Panc1 (cell line): Measurements from ENCODE around the gene DUSP19. TPM values are rescaled to one million over a fixed set of nuclear protein-coding genes. Genes with fewer than 3 reads are reported as not detected.

Experiments used
- ATAC-seq: fragments of 200-7000 bp; cut with Tn5 transposase; 2 replicates; pipeline ENCODE4 v1.9.1; 2020; ENCODE audit warnings: mild to moderate bottlenecking, moderate library complexity
- BruUV-seq: library from RNA; stranded (reverse); fragments of 400-500 nt; replicated peaks from 2 replicates; lab custom pipeline; 2021; lab: Mats Ljungman, UMichigan
- CTCF ChIA-PET: fragments of 300-600 bp; sonication (Branson Sonifier 250); formaldehyde crosslinking; loops from one replicate; lab custom pipeline; 2022; ENCODE audit warnings: antibody characterized with exemption; lab: Charles Lee
- POLR2A ChIA-PET: fragments of 300-600 bp; sonication (Branson Sonifier 250); formaldehyde crosslinking; loops from one replicate; lab custom pipeline; 2022; ENCODE audit warnings: antibody characterized with exemption; lab: Charles Lee
- DNase-seq: peaks from one replicate; pipeline ENCODE4 v3.0.0-alpha.2; 2010; ENCODE audit warnings: low read depth, low spot score
- H3K27ac ChIP-seq: 2 replicates; pipeline ENCODE4 v1.5.1; 2011; ENCODE audit warnings: mild to moderate bottlenecking, low read length, inconsistent platforms
- H3K27me3 ChIP-seq: fragments of 200-500 bp; sonication (Bioruptor generic); 2 replicates; pipeline ENCODE4 v1.6.0; 2014; ENCODE audit warnings: low read length, inconsistent platforms; ENCODE audit not compliant: control insufficient read depth, insufficient read depth
- H3K36me3 ChIP-seq: fragments of 200-500 bp; sonication (Bioruptor generic); 2 replicates; pipeline ENCODE4 v1.5.1; 2014; ENCODE audit warnings: inconsistent platforms, mild to moderate bottlenecking, low read length, moderate library complexity; ENCODE audit not compliant: control insufficient read depth, insufficient read depth
- H3K4me1 ChIP-seq: 2 replicates; pipeline ENCODE4 v1.5.1; 2011; ENCODE audit warnings: inconsistent platforms, mild to moderate bottlenecking, low read length, moderate library complexity; ENCODE audit not compliant: control insufficient read depth, insufficient read depth
- H3K4me3 ChIP-seq, 2 experiments: 2 replicates each; pipeline ENCODE4 v1.5.1; 2011 to 2012; ENCODE audit warnings: low read depth in 2 of 2, low read length in 2 of 2, mild to moderate bottlenecking in 2 of 2, inconsistent platforms in 1 of 2, moderate library complexity in 1 of 2
- H3K9me3 ChIP-seq: fragments of 200-500 bp; sonication (Bioruptor generic); 2 replicates; pipeline ENCODE4 v1.5.1; 2014; ENCODE audit warnings: low read depth, mild to moderate bottlenecking, inconsistent platforms, low read length, moderate library complexity; ENCODE audit not compliant: control insufficient read depth, insufficient read depth
- CTCF ChIP-seq: fragments of 450-650 bp; IDR thresholded peaks from 2 replicates; pipeline ENCODE4 v1.5.1; 2017; ENCODE audit warnings: mild to moderate bottlenecking
- POLR2AphosphoS5 ChIP-seq: IDR thresholded peaks from 2 replicates; pipeline ENCODE4 v1.6.1; 2012; ENCODE audit warnings: mild to moderate bottlenecking, low read depth, low read length, moderate library complexity
- SIN3A ChIP-seq: IDR thresholded peaks from 2 replicates; pipeline ENCODE4 v1.6.1; 2012; ENCODE audit warnings: low read depth, mild to moderate bottlenecking, low read length, moderate library complexity, borderline replicate concordance; ENCODE audit not compliant: insufficient read depth
- TCF7L2 ChIP-seq: IDR thresholded peaks from 2 replicates; pipeline ENCODE4 v1.6.1; 2011; ENCODE audit warnings: mild to moderate bottlenecking, low read depth, low read length, inconsistent platforms
- in situ Hi-C: cut with HindIII; loops from 2 replicates; pipeline ENCODE4 v1.10.0; 2016; ENCODE audit warnings: low sequenced_read_pairs, low pct_unique_long_range_greater_than_20kb
- intact Hi-C: fragments of 100-400 bp; cut with micrococcal nuclease; formaldehyde crosslinking; loops from one replicate; pipeline ENCODE4 v1.10.0; 2022; ENCODE audit not compliant: unreplicated experiment
- total RNA-seq: library from RNA; stranded (reverse); gene quantifications from one replicate; pipeline ENCODE4 v1.2.1, GENCODE V29; 2021; ENCODE audit not compliant: unreplicated experiment
- TF ChIP-seq, protein P1 (sequence below), 2 experiments: IDR thresholded peaks; 2 replicates each; pipeline ENCODE4 v1.6.1; 2011 to 2012; ENCODE audit warnings: low read depth in 2 of 2, control low read depth in 1 of 2, low read length in 1 of 2, mild to moderate bottlenecking in 1 of 2, moderate library complexity in 1 of 2; ENCODE audit not compliant: insufficient read depth in 1 of 2

DUSP19 gene
- total RNA-seq, 1 experiment from 2014 or later = 1.3 TPM

GRCh38 chr2:183034806-183035205 lies 43.7 kb upstream of the DUSP19 start:
- ChIA-PET CTCF (no interaction called here), POLR2A (no interaction called here)
- no peaks in the 10 kb centered on the region; the same call in 1 of the 2 replicates for H3K36me3 ChIP-seq
- BruUV-seq = no TSS peak
- ATAC-seq = no peak
- no peak overlapping the region for H3K4me3 ChIP-seq
- DNase-seq = no peak
- intact Hi-C loops = no loop called here
- H3K27me3 ChIP-seq = no peaks in the 10 kb centered on the region
- H3K9me3 ChIP-seq = no peaks in the 10 kb centered on the region
- H3K27ac ChIP-seq = no peak overlapping the region; the same call in 1 of the 2 replicates
- TF ChIP-seq, protein P1, sequence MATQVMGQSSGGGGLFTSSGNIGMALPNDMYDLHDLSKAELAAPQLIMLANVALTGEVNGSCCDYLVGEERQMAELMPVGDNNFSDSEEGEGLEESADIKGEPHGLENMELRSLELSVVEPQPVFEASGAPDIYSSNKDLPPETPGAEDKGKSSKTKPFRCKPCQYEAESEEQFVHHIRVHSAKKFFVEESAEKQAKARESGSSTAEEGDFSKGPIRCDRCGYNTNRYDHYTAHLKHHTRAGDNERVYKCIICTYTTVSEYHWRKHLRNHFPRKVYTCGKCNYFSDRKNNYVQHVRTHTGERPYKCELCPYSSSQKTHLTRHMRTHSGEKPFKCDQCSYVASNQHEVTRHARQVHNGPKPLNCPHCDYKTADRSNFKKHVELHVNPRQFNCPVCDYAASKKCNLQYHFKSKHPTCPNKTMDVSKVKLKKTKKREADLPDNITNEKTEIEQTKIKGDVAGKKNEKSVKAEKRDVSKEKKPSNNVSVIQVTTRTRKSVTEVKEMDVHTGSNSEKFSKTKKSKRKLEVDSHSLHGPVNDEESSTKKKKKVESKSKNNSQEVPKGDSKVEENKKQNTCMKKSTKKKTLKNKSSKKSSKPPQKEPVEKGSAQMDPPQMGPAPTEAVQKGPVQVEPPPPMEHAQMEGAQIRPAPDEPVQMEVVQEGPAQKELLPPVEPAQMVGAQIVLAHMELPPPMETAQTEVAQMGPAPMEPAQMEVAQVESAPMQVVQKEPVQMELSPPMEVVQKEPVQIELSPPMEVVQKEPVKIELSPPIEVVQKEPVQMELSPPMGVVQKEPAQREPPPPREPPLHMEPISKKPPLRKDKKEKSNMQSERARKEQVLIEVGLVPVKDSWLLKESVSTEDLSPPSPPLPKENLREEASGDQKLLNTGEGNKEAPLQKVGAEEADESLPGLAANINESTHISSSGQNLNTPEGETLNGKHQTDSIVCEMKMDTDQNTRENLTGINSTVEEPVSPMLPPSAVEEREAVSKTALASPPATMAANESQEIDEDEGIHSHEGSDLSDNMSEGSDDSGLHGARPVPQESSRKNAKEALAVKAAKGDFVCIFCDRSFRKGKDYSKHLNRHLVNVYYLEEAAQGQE (IDR thresholded peaks at IDR 0.05; ENCODE audit: insufficient read depth in 1 of 2, low read depth in 2 of 2, low read length in 1 of 2) = no peak
- TF ChIP-seq SIN3A (no peak), CTCF (no peak), TCF7L2 (no peak), POLR2AphosphoS5 (no peak)
- H3K4me1 ChIP-seq = peaks cover 40% of the 10 kb centered on the region
- in situ Hi-C loops = no loop called here

GRCh38 chr2:183035298-183035953 lies 43.1 kb upstream of the DUSP19 start:
- CTCF ChIA-PET = no interaction called here
- no peaks in the 10 kb centered on the region; the same call in 1 of the 2 replicates for H3K36me3 ChIP-seq
- intact Hi-C loops (no loop called here), in situ Hi-C loops (no loop called here)
- H3K27me3 ChIP-seq = no peaks in the 10 kb centered on the region; the same call in 1 of the 2 replicates
- TF ChIP-seq SIN3A (no peak), TCF7L2 (no peak), CTCF (no peak), POLR2AphosphoS5 (no peak)
- TF ChIP-seq, protein P1 (IDR thresholded peaks at IDR 0.05; ENCODE audit: insufficient read depth in 1 of 2, low read depth in 2 of 2, low read length in 1 of 2) = no peak
- peaks cover 40% of the 10 kb centered on the region for H3K4me1 ChIP-seq
- peak overlapping the region; percentile 93 for H3K27ac ChIP-seq
- DNase-seq = no peak
- H3K9me3 ChIP-seq = no peaks in the 10 kb centered on the region
- no peak for ATAC-seq
- POLR2A ChIA-PET = no interaction called here
- peak overlapping the region; percentile 90 to 94 for H3K4me3 ChIP-seq
- BruUV-seq = no TSS peak
